ENCODE results near the gene SVEP1.
"Not testable (repeated sequence)": the region's sequence is repeated elsewhere in the genome, so short reads cannot be mapped to it uniquely, and the experiment has no call there.

The SVEP1 gene

DNA sequence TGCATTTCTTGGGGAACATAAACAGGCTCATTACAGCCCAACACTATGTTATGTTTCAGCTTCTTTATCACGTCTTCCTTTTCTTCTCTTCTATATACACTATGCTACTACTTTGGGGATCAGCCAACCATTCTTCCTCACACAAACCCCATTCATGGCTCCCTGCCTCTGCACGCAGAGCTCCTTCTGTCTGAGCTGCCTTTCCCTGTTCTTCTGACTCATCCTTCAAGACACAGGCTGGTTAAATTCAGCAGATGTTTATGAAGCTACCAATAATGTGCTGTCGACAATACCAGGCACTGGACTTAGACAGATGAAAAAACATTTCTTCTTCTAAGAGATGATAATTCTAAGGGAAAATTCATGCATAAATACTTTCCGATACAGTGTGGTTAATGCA is 139.4 kb downstream of the SVEP1 start:
- FAIRE-seq = no peak

DNA sequence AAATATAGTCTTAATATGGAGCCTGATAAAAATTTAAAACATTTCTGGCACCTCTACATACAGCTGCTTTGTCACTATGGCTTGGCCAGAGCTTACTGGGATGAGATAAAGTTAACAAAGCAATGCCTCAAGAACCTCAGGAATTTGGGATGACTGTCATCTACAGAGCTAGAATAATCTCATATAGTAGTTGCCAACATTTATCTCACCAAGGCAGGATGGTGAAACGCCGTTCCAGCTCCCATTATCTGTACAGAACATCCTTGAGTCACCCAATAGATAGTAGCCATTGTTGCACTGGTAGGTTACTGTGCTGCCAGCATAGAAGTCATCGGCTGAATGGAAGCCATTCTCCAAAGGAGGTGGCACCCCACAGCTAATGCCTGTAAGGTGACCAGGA is 147.3 kb downstream of the SVEP1 start:
- no peak for FAIRE-seq

DNA sequence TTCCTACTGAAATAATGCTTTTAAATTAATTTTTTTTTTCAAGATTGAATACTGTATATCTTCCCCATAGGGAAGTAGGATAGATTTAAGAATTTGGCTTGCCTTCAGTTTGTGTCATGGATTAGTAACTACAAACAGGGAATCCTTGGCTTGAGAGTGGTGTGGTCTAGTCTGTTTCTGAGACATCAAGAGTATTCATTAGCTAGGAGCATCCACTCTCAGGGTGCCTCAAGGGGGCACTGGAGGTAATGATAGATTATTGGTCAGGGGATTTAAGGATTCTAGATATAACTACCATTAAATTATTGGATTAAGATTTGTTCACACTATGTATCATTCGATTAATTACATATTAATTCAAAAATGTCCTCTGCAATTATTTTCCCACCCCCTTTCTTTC is 150.1 kb downstream of the SVEP1 start:
- no peak for FAIRE-seq

DNA sequence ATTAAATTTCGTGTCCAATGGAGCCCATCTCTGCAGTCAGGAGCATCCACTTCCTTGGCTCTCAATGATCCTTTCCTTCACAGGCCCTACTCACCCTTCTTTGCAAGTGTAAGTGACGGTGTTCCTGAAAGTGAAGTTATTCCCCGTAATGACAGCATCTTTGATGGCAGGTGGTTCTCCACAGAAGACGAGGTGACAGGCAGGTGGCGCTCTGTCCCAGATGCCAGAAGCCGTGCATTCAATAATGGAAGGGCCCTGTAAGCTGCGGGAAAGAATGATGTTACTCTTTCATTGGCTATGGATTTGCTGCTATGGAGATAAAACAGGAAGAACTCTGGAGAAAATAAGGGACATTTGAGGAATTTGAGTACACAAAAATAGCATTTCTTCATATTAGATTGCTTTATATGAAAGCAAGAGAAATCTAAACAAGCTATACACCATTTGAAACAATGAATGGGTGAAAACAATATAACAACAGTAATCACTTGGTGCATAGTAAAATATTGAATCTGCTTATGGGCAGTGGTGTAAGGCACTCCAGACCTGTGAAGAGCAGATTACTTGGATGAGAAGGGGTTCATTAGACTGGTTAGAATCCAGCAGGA is 151.9 kb downstream of the SVEP1 start:
- no peak for FAIRE-seq

DNA sequence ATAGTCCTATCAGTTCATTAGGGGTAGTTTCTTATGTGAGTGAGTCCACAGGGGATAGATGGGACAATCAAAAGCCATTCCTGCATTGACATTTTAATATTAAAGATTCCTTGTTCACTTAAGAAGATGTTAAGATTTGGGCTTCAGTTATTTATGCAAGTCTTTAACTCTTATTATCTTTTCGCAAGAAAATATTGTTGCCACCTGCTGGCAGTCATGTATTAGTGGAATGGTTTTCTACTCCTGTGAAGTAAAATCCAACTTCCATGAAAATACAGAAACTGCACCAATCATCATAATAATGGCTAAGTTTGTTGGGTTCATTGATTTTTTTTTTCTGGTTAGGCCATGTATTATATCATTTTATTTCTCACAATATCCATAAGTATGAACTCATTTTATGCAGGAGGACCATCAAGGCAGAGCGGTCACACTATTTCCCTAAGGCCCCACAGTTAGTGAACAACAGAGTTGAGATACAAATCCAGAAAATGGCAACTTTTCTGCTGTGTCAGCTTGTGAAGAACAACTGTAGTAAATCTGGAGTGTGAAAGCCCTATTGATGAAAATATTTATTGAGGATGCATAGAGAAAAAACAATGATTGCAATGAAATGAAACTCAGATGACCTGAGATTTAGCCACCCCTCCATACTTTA is 153.4 kb downstream of the SVEP1 start:
- no peak for FAIRE-seq

DNA sequence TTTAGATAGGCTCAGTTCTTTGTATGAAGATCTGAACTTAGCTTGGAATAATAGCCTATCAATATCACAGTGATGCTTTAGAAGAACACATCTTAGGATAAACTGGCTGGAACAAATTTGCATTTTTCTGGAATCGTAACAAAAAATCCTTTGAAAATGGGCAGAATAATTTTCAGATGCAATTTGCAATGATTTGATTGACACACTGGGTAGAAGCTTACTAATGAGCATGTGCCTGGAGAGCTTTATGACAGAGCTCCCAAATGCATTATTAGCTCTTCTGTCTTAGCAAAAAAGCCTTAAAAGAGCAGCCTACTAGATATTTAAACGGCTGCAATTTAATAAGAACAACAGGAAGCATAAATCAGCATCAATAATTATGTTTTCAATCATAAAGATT is 165.1 kb downstream of the SVEP1 start:
- FAIRE-seq = no peak

DNA sequence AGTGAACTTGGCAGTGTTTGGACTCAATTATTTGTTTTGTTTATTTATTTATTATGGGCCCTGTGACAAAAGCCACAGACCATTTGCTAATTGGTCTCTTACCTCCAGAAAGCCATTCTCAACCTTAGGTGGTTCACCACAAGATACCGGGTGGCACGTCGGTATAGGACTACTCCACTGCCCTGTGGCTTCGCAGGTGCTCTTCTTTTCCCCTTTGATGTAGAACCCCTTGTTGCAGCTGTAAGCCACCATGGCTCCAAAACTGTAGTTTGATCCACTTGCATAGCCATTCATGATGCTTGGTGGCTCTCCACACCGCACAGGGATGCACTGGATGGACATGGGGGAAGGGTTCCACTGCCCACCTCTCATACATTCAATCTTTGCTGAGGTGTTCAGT is 168.6 kb downstream of the SVEP1 start:
- FAIRE-seq = no peak

DNA sequence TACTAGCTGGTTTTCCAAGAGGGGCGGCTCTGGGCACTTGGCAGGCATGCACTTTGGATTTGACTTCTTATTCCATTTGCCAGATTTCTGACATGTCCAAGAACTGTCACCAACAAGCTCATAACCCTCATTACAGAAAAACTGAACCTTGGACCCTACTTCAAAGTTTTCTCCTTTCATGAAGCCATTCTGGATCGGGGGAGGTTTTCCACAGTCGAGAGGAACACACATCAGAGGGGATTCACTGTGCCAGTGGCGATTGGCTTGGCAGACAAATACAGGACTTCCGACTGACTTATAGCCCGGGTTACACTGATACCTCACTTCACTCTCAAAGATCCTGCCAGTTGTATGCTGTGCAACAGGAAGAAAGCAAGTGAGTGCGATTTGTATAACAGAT is 170.9 kb downstream of the SVEP1 start:
- FAIRE-seq = no peak

DNA sequence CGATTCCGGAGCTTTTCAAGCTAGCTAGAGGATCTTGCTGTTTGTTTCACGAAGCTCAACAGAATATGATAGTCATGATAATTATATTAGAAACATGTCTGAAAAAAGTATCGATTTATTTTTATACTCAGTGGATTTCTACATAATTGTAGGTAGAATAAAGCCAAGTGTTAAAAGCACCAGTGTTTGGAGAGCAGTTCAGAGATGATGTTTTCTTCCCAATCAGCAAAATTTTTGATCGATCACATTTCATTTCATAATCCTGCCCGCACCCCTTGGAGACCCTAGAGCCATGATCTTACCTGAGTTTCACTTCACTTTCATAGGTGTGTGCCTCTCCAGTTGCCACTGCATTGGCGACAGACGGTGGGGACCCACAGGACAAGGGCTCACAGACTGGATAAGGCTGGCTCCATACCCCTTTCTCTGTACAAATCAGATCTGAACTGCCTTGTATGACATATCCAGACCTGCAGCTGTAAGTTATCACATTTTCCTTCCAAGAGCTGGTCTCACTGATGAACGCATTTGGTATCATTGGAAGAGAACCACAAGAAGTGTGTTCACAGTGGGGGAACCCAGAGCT is 173.6 kb downstream of the SVEP1 start:
- FAIRE-seq = no peak

DNA sequence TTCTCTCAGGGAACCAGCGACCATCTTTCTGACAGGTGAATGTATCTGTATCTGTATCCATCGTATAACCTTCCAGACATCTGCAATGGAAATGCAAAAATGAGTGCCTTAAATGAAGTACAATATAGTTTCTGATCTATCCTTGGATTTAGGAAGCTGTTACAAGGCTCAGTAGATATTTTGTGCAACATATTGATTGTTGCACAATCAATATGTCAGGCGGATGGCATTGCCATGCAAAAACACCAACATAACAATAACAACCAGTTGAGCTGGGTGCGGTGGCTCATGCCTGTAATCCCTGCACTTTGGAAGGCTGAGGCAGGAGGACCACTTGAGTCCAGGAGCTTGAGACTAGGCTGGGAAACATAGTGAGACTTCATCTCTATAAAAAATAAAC is 175.1 kb downstream of the SVEP1 start:
- no peak for FAIRE-seq

DNA sequence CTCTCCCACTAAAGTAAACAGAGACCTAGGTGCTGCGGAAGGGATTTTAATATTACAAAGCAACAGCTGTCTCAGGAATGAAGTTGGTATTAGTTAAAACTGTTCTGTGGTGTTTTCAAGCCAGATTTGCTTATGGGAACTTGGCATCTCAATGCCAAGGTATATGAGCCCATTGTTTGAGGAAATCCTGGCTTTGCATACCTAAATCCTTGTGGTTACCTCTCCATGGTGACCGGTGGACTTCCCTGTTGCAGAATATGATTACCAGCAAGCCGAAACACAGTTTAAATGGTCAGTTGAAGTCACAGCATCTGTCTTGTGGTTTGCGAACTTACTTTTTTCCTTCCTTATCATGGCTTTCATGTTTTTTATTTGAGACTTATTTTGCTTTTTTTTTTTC is 179.6 kb downstream of the SVEP1 start:
- no peak for FAIRE-seq

DNA sequence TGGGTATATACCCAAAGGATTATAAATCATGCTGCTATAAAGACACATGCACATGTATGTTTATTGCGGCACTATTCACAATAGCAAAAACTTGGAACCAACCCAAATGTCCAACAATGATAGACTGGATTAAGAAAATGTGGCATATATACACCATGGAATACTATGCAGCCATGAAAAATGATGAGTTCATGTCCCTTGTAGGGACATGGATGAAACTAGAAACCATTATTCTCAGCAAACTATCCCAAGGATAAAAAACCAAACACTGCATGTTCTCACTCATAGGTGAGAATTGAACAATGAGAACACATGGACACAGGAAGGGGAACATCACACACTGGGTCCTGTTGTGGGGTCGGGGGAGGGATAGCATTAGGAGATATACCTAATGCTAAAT is 180.5 kb downstream of the SVEP1 start:
- not testable (repeated sequence) for FAIRE-seq

DNA sequence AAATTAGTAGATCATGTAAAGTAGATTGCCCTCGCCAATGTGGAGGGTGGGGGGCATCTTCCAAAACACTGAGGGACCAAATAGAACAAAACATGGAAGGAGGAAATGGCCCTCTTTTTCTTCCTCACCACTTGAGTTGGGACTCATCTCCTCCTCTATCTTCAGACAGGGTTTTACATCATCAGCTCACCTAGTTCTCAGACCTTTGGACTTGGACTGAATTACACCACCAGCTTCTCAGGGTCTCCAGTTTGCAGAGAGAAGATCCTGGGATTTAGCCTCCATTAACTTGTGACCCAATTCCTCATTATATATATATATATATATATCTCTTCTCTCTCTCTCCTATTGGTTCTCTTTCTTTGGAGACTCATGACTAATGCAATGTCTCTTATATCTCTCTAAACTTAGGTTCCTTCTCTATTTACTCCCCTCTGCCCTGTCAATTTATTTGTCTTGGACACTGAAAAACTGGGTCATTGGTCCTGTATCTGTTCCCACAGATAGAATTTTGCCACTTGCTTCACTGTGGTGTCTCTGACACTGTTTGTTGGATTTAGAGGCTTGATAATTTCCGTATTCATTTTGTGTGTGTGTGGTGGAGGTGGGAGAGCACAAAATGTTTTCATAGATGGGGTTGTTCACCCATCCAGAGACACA is 187.6 kb downstream of the SVEP1 start:
- FAIRE-seq = no peak

DNA sequence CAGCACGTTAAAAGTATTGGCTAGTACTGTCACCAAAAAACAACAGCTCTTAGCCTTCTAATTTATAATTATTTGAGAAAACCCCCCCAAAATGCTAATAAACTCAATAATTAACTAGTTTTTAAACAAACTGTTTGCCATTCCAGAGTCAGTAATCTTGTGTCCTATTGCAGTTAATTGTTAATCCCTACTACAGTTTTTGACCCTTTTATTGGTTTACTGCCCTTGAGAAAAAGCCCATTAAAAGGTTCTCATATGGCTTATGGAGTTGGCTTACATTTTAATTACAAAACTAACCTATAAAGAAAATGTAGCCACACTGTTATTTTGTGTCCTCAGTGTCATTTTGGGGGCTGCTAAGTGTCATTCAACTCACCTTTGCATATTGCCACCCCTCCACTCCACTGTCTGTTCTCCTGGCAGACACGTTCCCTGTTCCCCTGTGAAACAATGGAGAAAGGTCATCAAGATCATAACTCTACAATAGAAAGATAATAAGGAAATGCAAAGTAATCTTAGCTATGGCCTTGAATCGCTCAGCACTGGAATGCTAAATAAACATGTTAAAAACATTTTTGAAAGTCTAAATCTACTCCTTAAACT is 190.3 kb downstream of the SVEP1 start:
- FAIRE-seq = no peak

DNA sequence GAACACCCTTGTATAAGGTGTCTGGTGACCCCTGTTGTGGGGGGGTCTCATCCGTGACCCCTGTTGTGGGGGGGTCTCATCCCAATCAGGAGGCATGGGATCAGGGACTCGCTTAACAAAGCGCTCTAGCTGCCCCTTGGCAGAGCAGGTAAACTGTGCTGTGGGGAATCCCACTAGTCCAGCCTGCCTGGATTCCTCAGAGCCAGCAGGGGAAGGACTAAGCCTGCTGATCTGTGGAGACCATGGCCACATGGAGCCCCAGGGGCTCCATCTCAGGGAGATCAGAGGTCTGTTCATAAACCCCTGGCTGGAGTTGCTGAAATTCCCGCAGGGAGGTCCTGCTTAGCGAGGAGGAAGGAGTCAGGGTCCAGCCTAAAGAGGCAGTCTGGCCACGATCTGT is 196.1 kb downstream of the SVEP1 start:
- FAIRE-seq = no peak

DNA sequence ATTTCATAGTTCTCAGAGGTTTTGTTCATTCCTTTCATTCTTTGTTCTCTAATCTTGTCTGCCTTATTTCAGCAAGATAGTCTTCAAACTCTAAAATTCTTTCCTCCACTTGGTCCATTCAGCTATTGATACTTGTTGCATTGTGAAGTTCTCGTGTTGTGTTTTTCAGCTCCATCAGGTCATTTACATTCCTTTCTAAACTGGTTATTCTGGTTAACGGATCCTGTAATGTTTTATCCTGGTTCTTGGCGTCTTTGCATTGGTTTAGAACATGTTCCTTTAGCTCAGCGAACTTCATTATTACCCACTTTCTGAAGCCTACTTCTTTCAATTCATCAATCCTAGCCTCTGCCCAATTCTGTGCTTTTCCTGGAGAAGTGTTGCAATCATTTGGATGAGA is 196.8 kb downstream of the SVEP1 start:
- no peak for FAIRE-seq

DNA sequence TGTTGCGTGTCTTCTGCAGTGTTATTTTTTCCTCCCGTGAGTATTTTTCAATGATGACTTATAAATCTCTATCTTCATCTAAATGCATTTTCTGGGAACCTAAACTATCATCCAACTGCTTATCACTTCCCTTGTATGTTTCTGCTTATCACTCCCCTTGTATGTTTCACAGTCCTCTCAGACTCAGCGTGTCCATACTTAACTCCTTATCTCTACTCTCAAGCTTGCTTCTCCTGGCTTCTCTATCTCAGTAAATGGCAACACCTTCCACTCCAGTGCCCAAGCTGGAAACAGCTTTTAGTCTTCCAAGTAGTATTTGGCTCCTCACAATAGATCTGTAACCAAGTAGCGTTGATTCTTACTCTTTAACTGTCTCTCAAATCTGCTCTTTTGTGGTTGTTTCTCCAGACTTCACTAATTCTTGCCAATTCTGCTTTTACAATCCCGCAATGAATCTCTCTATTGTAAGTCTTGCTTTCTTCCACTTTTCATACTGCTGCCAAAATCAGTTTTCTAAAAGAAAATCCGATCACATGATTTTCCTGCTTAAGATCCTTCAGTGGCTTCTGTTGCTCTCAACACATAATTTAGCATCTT is 208.0 kb downstream of the SVEP1 start:
- FAIRE-seq = no peak

DNA sequence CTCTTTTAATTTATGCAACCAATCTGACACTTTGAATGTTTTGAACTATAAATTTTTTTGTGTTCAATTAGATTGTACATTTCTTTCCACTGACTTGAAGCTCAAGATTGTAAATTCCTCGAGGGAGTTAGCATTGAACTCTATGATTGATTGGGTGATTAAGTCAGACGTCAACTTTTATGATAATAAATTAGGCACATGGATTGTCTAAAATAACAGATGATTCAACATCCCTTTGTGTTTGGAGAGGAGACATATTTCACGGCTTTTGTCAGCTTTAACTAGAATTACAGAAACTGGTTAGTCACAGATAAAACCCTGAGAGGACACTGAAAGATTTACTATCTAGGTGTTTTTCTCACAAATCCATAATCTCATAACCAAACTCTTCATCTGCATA is 209.2 kb downstream of the SVEP1 start:
- no peak for FAIRE-seq

DNA sequence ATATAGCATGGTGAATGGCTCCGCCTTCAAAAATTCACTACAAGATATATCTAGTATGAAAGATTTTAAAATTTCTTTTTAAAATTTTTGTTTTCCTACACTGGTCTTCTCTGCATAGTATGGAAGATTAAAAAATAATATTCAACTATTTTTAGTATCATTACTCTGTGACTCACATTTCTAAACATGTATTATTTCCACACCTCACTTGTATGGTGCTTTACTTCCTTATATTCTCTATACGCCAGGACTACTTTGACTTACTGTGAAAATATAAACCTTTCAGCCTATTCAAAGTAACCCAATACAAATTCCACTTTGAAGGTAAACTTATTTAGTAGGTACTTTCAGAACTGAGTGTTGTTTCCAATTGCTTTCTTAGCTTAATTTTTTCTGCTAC is 215.1 kb downstream of the SVEP1 start:
- no peak for FAIRE-seq

DNA sequence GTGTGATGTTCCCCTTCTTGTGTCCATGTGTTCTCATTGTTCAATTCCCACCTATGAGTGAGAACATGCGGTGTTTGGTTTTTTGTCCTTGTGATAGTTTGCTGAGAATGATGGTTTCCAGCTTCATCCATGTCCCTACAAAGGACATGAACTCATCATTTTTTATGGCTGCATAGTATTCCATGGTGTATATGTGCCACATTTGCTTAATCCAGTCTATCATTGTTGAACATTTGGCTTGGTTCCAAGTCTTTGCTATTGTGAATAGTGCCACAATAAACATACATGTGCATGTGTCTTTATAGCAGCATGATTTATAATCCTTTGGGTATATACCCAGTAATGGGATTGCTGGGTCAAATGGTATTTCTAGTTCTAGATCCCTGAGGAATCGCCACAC is 220.5 kb downstream of the SVEP1 start:
- FAIRE-seq = not testable (repeated sequence)

DNA sequence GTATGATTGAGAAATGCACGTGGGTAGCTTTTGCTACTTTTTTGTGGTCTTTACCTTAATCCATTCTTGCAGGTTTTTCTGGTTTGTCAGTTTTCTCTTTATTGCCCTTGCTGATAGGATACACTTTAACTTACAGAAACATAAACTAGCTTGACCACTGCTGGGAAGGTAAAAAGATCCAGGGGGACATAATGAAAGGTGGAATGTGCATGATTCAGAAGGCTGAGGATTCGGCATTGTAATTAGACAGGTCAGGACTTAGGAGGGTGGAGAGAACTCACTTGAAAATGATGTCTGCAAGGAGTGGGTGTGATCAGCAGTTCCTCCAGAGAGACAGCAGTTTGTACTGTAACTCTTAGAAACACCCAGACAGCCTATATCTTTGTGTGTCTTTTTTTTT is 222.0 kb downstream of the SVEP1 start:
- FAIRE-seq = no peak

DNA sequence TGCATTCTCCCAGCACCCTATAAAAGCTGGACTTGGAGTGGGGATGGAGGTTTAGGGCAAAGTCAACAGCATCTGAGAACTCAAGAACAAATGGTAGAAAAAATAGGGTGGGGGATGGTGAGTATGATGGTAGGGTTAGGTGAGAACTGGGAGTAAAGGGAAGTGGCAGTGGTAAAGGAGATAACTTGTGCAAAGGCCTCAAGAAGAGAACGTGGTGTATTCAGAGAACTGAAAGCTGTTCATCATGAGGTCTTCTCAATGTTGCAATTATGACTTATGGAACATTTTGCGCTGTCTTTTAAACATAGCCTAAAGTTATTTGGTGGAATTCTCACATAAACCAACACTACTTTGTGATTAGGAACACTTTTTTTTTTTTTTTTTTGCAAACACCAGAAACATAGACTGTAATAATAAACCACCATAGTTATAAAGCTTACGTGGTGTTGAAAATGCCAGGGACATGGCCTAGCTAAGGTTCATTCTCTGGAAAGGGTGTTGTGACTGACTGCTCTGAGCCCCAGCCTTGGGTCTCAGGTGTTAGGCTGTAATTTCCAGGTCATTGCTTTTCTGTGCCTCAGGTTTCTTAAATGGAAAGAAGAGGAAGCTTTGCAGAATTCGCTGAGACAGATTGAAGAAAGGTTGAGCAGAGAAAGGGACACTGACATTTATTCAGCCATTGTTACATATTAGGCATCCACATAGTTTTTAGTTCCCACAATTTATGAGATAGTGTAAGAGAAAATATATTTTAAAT is 222.7 kb downstream of the SVEP1 start:
- FAIRE-seq = no peak

DNA sequence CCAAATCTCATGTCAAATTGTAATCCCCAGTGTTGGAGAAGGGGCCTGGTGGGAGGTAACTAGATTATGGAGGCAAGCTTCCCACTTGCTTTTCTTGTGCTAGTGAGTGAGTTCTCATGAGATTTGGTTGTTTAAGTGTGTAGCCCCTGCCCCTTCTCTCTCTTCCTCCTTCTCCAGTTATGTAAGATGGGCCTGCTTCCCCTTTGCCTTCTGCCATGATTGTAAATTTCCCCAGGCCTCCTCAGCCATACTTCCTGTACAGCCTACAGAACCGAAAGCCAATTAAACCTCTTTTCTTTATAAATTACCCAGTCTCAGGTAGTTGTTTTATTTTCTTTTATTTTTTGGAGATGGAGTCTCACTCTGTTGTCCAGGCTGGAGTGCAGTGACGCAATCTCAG is 223.6 kb downstream of the SVEP1 start:
- no peak for FAIRE-seq

Data from G401.6 (cell line).